Gastrocnemius medialis (tissue), 4 donors: ENCODE measurements around the gene ATXN1.

Experiments
- POLR2A ChIP-seq, 2 donors: fragments of 450-650 bp; IDR thresholded peaks; one replicate each; pipeline ENCODE4 v1.6.1; 2017; ENCODE audit warnings: antibody characterized with exemption in 2 of 2, mild to moderate bottlenecking in 2 of 2, moderate library complexity in 2 of 2
- TF ChIP-seq, protein P1 (sequence below), 5 experiments: fragments of 450-650 bp in 3 of 5; fragments of 200-600 bp in 2 of 5; sonication (generic) in 2 of 5; IDR thresholded peaks in 4 of 5; conservative IDR thresholded peaks in 1 of 5; 1 replicate in 4 of 5; 2 replicates in 1 of 5; pipeline ENCODE4 v1.5.1; 2016 to 2019; ENCODE audit warnings: antibody characterized with exemption in 5 of 5, mild to moderate bottlenecking in 3 of 5, moderate library complexity in 3 of 5

DNA sequence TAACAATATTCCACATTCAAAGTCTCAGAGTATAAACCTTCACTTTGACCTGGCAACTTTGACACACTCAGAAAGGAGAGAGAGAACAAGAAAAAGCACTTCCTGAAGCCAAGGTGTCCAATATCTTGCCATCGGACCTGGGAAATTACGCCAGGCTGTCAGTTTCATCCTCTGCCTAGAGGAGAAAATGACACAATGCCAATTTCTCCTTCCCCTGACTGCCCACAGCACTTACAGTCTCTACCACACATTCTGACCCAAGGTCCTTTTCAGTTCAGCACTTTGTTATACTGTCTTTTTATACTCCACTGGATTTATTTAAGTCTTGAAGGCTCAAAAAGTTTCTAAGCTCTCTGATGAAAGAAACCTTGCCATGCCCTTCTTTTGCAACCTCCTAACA, 272.4 kb downstream of the ATXN1 start:
- TF ChIP-seq, protein P1, sequence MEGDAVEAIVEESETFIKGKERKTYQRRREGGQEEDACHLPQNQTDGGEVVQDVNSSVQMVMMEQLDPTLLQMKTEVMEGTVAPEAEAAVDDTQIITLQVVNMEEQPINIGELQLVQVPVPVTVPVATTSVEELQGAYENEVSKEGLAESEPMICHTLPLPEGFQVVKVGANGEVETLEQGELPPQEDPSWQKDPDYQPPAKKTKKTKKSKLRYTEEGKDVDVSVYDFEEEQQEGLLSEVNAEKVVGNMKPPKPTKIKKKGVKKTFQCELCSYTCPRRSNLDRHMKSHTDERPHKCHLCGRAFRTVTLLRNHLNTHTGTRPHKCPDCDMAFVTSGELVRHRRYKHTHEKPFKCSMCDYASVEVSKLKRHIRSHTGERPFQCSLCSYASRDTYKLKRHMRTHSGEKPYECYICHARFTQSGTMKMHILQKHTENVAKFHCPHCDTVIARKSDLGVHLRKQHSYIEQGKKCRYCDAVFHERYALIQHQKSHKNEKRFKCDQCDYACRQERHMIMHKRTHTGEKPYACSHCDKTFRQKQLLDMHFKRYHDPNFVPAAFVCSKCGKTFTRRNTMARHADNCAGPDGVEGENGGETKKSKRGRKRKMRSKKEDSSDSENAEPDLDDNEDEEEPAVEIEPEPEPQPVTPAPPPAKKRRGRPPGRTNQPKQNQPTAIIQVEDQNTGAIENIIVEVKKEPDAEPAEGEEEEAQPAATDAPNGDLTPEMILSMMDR (IDR thresholded peaks at IDR 0.05 in 4 of 5, conservative IDR thresholded peaks at IDR 0.05 in 1 of 5), result no peak
- no peak for TF ChIP-seq POLR2A (IDR thresholded peaks at IDR 0.05)
